Measurements from ENCODE around the gene NIPBL.
"Not testable (repeated sequence)": the region's sequence is repeated elsewhere in the genome, so short reads cannot be mapped to it uniquely, and the experiment has no call there.

NIPBL gene, protein sequence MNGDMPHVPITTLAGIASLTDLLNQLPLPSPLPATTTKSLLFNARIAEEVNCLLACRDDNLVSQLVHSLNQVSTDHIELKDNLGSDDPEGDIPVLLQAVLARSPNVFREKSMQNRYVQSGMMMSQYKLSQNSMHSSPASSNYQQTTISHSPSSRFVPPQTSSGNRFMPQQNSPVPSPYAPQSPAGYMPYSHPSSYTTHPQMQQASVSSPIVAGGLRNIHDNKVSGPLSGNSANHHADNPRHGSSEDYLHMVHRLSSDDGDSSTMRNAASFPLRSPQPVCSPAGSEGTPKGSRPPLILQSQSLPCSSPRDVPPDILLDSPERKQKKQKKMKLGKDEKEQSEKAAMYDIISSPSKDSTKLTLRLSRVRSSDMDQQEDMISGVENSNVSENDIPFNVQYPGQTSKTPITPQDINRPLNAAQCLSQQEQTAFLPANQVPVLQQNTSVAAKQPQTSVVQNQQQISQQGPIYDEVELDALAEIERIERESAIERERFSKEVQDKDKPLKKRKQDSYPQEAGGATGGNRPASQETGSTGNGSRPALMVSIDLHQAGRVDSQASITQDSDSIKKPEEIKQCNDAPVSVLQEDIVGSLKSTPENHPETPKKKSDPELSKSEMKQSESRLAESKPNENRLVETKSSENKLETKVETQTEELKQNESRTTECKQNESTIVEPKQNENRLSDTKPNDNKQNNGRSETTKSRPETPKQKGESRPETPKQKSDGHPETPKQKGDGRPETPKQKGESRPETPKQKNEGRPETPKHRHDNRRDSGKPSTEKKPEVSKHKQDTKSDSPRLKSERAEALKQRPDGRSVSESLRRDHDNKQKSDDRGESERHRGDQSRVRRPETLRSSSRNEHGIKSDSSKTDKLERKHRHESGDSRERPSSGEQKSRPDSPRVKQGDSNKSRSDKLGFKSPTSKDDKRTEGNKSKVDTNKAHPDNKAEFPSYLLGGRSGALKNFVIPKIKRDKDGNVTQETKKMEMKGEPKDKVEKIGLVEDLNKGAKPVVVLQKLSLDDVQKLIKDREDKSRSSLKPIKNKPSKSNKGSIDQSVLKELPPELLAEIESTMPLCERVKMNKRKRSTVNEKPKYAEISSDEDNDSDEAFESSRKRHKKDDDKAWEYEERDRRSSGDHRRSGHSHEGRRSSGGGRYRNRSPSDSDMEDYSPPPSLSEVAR (N-terminal part only)

DNA sequence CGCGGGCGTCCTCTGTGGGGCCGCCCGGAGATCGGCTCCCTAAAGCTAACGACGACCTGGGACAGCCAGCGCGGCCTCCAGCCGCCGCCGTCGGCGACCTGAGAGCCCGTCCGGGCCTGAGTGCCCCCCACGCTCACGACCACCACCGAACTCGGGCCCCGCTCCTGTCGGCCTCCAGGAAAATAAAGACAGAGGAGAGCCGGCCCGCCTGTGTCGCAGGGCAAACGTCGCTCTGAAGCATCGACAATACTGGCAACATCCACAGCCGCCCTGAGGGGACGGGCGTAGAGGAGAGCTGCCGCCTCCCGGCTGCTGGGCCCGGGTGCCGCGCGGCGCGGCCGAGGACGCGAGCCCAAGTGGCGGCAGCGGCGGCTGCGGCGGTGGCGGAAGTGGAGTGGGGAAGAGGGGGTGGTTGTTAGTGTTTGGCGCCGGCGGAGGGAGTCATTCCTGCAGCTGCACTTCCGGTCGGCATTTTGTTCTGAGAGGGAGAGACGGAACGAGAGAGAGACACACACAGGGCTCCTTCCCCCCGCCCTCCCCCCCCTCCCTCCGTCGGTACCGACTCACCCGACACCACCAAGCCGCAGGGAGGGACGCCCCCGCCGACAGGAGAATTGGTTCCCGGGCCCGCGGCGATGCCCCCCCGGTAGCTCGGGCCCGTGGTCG is at the start of gene NIPBL:
Gene NIPBL (plus strand): TSS at position 471 of the 666 bp plus-strand sequence. CDS start 76,928 bp downstream, outside the sequence.
- in situ Hi-C loops (cut with MboI; ENCODE audit: low sequenced_read_pairs): no loop called here

DNA sequence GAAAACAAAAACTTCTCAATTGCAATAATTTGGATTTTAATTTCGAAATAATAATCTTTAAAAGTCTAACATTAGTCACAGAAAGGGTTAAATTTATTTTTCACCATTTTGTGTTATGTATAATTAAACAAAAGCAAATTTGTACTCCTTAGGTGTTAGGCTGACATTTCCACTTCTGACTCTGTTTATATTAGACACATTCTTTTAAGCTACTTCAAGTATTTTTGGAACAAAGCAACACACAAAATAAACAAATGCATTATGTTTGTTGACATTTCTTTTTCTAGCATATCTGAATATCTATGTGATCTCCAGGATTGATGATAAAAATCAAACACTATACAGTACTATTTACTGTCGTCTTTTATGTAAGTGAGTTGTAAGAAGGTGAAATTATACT is 44.3 kb upstream of the NIPBL start:
- in situ Hi-C loops (cut with MboI; ENCODE audit: low sequenced_read_pairs): no loop called here

DNA sequence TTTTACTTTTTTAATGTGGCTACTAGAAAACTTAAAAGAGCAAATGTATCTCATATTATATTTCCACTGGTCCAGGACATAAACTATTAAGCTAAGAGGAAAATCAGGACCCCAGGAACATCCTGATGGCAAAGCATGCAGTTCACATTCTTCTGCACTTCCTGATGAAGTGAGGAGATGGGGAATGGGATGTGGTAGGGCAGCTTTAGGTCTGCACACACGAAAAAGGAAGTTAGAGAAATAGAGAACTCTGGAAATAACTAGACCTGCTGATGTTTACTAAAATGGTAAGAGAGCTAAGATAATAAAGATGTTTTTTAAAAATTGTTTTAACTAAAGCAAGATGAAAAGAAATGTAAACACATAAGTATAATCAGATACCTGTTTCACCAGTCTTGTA is 39.7 kb upstream of the NIPBL start:
- in situ Hi-C loops (cut with MboI; ENCODE audit: low sequenced_read_pairs): no loop called here

DNA sequence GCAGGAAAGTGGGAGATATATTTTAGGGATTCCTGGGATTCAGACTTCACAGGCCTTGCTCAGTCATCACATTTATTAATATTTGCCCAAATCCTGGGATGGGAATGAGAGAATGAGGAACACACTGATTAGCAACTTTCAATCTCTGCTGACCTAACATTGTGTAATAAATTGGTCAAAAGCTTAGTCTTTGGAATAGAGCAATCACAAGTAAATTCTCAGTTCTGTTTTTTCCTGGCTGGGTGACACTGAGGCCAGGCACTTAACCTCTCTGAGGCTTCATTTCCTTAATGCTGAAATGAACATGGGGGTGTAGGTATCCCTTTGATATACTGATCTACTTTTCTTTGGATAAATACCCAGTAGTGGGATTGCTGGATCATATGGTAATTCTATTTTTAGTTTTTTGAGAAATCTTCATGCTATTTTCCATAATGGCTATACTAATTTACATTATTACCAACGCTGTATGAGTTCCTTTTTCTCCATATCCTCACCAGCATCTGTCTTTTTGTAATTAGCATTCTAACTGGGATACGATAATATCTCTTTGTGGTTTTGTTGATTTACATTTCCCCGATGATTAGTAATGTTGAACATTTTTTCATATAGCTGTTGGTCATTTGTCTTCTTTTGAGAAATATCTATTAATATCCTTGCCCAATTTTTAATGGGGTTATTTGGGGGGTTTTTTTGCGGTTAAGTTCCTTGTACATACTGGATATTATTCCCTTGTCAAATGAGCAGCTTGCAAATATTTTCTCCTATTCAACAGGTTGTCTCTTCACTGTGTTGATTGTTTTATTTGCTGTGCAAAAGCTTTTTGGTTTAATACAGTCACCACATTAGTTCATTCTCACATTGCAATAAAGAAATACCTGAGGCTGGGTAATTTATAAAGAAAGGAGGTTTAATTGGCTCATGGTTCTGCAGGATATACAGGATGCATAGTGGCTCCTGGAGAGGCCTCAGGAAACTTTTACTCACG is 36.8 kb upstream of the NIPBL start:
- in situ Hi-C loops (cut with MboI; ENCODE audit: low sequenced_read_pairs): no loop called here

DNA sequence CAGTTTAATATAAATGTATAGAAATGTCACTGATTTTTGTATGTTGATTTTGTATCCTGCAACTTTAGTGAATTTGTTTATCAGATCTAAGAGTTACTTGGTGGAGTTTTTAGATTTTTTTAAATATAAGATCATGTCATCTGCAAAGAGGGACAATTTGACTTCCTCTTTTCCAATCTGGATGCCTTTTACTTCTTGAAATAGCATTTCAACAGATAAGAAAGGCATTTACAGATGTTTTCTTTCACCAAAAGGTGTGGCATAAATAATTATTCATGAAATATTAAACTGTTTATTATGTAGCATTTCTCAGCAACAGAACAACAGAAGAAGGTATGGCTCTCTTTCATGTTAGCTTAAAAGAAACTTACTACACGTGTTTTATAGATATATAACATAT is 34.9 kb upstream of the NIPBL start:
- in situ Hi-C loops (cut with MboI; ENCODE audit: low sequenced_read_pairs): no loop called here

DNA sequence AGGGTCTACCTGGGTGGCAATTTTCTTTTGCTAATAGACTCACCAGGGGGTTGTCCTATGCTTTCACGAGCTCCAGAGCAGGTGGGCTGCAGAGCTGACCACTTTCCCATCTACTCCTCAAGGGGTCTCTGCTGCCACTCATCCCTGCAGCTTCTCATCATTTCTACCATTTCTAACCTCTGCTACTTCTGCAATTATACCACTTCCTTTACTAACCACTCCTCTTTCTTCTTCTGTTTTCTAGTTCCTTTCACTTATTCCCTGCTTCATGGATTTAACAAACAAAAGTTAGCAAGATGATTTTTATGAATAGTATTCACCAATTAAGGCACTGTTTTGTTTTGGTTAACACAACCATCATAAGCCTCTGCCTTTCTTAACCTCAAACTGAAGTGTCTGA is 34.5 kb upstream of the NIPBL start:
- in situ Hi-C loops (cut with MboI; ENCODE audit: low sequenced_read_pairs): no loop called here

DNA sequence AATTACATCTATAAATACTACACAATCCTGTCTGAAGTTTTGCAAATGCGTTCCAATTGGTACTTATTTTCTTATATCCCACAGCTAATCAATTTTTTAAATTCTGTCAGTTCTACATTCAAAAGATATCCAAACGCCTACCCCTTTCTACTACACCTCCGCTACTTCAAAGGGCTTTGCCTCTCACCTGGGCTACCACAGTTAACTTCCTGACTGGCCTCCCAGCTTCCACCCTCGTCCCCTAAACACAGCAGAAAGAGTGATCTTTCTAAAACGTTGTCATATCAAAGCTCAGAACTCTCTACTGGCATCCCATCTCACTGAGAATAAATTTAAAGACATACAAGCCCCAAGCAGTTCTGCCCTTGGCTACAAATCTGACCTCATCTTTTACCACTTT is 32.3 kb upstream of the NIPBL start:
- in situ Hi-C loops (cut with MboI; ENCODE audit: low sequenced_read_pairs): no loop called here

DNA sequence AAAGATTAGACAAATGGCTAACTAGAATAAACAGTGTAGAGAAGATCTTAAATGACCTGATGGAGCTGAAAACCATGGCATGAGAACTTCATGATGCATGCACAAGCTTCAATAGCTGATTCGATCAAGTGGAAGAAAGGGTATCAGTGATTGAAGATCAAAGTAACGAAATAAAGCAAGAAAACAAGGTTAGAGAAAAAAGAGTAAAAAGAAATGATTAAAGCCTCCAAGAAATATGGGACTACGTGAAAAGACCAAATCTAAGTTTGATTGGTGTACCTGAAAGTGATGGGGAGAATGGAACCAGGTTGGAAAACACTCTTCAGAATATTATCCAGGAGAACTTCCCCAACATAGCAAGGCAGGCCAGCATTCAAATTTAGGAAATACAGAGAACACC is 28.0 kb upstream of the NIPBL start:
- in situ Hi-C loops (cut with MboI; ENCODE audit: low sequenced_read_pairs): not testable (repeated sequence)

DNA sequence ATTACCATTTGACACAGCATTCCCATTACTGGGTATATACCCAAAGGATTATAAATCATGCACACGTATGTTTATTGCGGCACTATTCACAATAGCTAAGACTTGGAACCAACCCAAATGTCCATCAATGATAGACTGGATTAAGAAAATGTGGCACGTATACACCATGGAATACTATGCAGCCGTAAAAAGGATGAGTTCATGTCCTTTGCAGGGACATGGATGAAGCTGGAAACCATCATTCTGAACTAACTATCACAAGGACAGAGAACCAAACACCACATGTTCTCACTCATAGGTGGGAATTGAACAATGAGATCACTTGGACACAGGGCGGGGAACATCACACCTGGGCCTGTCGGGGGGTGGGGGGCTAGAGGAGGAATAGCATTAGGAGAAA is 23.7 kb upstream of the NIPBL start:
- in situ Hi-C loops (cut with MboI; ENCODE audit: low sequenced_read_pairs): loop anchor here (25.0 kb wide), 1 partner anchor 116 kb away; no protein-coding TSS in a partner anchor

DNA sequence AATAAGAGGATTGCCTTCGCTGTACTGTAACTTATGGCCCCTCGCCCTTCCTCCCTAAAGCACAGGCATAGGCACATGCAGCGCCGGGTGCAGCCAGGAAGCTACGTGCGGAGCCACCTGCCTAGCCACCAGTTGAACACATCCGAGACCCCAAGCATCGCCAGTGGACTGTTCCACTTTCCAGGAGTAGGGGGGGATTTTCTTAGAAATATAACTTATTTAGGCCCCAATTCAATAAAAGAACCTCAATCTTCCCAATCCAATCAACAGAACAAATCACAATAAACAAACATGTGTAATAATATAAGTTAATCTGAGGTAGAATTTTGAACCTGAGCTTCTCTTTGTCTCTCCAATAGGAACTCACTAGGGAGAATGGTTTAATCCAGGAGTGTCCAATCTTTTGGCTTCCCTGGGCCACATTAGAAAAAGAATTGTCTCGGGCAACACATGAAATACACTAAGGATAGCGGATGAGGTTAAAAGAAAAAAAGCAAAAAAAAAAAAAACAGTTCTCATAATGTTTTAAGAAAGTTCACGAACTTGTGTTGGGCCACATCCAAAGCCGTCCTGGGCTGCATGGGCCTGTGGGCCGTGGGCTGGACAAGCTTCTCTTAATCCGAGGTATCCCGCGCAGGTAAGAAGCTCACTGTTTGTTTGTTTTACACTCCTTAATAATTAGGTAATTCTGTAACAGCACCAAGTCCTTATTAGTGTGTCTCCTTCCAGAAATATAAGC is 22.0 kb upstream of the NIPBL start:
- in situ Hi-C loops (cut with MboI; ENCODE audit: low sequenced_read_pairs): loop anchor here (25.0 kb wide), 1 partner anchor 117 kb away; no protein-coding TSS in a partner anchor

DNA sequence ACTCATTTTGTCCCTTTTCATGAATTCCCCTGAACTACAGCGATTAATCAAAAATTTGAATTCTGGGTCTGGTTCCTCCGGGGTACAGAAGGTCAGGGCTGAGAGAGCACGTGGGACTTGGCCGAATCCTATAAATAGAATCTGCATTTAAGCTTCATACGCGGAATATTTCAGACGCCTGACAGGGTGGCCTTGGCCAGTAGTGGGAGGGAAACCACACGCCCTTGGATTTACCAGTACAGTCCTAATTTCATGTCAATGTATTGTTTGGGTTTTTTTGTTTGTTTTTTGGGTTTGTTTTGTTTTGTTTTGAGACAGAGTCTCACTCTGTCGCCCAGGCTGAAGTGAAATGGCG is 21.5 kb upstream of the NIPBL start:
- in situ Hi-C loops (cut with MboI; ENCODE audit: low sequenced_read_pairs): loop anchor here (25.0 kb wide), 1 partner anchor 118 kb away; no protein-coding TSS in a partner anchor

DNA sequence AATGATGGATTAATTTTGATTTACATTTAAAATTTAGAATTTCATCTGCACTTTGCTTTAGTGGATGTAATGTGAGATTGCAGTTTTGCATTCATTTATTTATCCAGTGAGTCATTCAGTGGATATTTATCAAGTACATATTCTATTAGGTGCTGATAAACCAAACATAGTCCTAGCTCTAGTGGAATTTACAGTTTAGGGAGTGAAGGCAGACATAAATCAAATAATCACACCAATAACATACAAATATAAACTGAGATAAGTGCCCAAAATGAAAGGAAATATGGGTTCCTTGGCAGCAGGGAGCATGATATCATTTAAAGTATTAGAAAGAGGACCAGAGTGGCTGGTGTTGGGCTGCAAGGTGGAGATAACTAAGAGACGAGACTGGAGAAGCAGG is 14.7 kb upstream of the NIPBL start:
- in situ Hi-C loops (cut with MboI; ENCODE audit: low sequenced_read_pairs): loop anchor here (25.0 kb wide), 1 partner anchor 125 kb away; no protein-coding TSS in a partner anchor

DNA sequence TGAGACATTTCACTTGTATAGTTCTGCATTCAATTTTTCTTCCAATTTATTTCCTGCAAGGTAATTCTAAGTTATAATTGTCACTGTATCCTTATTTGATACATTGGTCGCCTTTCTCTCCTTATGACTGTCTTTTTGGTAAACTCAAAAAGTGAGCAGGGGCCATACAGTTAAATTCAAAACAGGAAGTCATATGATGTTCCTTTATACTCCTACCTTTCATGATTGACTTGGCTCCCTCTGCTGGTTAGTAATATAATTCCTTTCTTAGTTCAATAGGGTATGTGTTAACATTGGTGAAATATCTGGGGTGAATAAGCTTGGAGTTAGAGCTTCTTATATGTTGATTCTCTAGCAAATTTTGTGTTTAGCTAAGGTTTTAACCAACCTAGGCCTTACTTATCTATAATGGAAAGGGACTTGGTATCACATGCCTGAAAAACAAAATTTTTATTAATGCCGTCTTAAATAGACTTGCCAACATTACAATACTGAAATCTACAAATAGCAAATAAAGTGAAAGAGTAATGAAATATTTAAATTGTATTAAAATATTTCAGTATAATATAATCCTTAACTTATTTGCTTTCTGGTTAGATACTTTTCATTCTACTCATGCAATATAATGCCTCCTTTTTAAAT is 6.0 kb upstream of the NIPBL start:
- in situ Hi-C loops (cut with MboI; ENCODE audit: low sequenced_read_pairs): loop anchor here (25.0 kb wide), 1 partner anchor 133 kb away; no protein-coding TSS in a partner anchor

DNA sequence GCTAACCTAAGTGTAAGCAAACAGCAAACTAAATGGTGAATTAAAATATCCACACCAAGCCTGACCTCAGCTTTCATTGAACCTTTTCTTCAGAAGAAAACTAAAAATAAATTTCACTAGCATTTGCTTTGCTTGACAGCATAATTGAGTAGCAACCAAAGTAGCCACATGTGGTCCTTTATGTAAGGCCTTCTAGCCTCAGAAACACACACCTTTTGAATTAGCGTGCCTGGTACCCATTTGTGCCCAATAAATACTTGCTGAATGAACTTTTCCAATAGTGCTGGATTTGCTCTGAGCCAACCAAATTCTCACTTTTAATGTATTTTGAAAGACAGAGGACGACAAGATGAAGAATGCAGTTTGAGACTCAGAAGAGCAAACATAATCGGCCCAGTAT is 2.1 kb upstream of the NIPBL start:
- in situ Hi-C loops (cut with MboI; ENCODE audit: low sequenced_read_pairs): loop anchor here (25.0 kb wide), 1 partner anchor 137 kb away; no protein-coding TSS in a partner anchor

DNA sequence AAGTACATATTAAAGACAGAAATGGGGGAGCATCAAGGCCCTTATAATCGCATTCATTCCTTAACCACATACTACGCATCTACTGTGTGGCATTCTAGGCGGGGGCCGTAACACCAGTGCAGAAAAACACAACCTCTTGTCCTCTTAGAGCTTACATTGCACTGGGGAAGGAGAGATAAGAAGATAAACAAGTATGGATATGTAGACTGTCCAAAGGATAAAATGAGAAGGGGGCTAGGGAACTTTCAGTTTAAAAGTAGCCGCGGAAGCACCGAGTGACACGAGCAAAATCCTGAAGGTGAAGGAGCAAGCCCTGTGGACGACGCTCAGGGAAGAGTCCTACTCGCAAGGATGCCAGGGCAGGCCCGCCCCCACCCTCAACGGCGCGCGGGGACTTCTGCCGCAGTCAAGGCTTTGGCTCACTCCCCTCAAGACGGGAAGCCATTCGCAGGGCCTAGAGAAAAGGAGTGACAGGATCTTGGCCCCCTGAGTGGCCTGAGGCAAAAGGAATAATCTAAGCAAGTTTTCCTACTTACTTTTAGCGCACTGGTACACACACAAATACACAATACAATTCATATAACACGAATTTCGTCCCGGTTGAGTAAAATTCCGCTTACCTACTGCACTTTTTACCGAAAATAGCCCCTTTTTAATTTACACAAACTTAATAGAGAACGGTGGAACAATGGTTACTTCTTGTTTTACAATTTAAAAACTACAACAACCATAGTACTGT is 1.3 kb upstream of the NIPBL start:
- in situ Hi-C loops (cut with MboI; ENCODE audit: low sequenced_read_pairs): no loop called here

DNA sequence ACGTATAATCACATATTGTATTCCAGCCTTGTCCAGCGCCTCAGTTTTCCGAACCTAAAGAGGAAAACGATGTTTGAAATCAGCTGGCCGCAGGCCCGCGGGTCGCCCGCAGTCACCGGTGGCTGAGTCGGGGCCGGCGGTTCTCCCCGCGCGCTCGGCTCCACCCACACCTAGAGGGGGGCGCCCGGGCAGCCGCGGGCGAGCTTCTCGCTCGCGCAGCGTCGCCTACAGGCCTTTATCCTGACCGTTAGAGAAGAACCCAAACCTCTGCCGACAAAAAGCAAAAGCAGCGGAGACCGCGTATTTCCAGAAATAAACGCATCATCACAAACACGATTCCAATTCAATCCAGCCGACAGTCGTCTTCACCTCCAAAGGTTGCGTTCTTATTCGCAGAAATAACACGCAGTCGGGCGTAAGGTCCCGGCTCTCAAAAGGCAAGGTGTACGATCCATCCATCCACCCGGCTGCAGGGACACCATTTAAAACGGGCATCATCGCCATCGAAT is 725 bp upstream of the NIPBL start:
- in situ Hi-C loops (cut with MboI; ENCODE audit: low sequenced_read_pairs): no loop called here

DNA sequence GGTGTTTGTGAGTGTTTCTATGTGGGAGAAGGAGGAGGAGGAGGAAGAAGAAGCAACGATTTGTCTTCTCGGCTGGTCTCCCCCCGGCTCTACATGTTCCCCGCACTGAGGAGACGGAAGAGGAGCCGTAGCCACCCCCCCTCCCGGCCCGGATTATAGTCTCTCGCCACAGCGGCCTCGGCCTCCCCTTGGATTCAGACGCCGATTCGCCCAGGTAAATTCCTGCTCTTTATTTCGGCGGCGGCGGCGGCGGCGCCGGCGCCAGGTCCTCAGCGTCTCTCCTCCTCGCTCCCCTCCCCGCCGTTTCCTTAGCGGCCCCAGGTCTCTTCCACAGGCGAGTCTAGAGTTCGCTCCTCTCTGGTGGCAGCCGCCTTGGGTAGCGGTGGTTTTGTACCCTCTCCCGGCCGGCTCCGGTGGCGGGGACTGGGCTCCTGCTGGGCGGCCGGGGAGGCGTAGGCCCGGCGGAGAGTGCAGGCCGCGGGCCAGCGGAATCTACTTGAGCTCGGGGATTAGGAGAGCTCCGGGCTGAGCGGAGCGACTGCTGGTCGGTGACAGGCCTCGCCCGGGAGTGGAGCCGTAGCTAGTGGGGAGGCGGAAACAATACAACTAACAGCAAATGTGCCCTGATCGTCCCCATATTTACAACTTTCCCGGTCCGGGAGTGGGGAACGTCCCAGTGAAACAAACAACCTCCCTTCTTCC is 547 bp downstream of the NIPBL start:
- in situ Hi-C loops (cut with MboI; ENCODE audit: low sequenced_read_pairs): no loop called here

Measured in HL-60/S4 treated with phorbol 12-myristate 13-acetate at 8.2 ng/mL for 4 days and 3 days (cell line).